ENCODE data around the gene PLA2G4A. TPM values are rescaled to one million over a fixed set of nuclear protein-coding genes. Genes with fewer than 3 reads are reported as not detected.
"Not testable (repeated sequence)": the region's sequence is repeated elsewhere in the genome, so short reads cannot be mapped to it uniquely, and the experiment has no call there.

Gene PLA2G4A
- total RNA-seq, 1 donor from 2014 or later = 0.63 TPM

DNA sequence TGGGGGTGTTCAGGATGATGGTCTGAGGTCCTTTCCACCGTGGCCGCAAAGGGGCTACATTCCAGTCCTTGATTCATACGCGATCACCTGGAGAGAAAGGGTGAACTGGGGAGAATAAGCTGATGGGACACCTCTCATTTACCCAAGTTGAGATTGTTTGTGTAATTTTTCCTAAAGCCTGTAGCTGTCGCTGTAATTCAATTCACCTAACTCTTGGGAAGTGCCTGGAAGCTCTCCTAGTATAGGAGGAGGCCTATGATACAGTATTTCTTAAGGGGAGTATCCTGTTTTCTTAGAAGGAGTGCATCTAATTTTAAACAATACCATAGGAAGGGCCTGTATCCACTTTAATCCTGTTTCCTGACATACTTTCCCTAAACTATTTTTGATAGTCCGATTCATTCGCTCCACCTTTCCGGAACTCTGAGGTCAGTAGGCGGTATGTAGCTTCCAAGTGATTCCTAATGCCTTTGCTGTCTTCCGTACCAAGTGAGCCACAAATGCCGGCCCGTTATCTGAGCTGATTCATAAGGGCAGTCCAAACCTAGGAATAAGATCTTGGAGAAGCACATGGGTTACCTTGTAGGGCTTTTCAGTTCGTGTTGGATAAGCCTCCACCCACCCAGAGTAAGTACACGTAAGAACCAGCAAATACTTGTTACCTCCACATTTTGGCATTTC lies 88.5 kb downstream of the PLA2G4A start:
- DNase-seq (ENCODE audit: low spot score); ATAC-seq: not testable (repeated sequence)

DNA sequence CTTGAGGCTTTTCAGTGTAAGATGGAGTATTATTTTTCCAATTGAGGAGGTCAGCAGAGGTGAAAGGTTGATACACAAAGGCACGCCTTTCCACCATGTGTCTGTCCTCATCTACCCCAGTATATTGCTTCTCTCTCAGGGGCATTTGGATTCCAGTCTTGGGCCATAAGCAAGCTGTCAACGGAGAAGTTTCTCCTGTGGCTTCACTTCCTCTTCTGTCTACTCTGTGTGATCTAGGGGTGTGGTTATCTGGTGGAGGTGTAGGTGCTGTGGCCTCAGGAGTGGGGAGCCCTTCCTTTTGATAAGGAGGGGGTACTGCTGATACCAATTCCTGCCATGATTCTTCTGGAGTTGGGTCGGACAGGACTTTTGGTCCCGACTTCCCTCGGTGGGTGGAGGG lies 92.6 kb downstream of the PLA2G4A start:
- not testable (repeated sequence) for DNase-seq (ENCODE audit: low spot score); ATAC-seq

DNA sequence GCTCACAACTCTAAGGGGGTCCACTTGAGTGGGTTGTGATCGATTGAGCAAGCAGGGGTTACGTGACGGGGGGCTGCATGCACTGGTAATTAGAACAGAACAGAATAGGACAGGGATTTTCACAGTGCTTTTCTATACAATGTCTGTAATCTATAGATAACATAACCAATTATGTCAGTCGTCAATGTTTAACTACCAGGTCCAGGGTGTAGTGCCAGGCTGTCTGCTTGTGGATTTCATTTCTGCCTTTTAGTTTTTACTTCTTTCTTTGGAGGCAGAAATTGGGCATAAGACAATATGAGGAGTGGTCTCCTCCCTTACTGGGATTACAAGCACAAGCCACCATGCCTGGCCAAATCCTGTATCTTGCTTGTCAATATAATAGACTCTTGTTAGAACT lies 94.1 kb downstream of the PLA2G4A start:
- not testable (repeated sequence) for DNase-seq (ENCODE audit: low spot score); ATAC-seq

DNA sequence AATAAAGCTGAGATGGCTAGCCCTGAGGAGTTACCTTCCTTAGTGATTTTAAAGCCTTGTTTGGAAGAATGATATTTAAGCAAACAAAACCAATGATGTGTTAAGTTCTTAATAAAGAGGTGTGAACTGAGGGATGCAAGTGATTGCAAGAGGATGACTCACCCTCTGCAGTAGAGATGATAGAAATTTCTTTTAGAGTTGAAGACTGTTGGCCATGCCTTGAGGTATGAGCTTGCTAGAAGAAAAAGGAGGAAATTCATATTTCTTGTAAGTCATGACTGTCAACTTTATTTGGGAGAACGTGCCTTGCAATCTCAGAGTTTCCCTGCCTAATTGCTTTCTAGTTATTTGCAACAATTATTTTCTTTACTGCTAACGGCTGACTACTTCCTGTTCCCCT lies 94.7 kb downstream of the PLA2G4A start:
- no peak for DNase-seq (ENCODE audit: low spot score)
- ATAC-seq = no peak

DNA sequence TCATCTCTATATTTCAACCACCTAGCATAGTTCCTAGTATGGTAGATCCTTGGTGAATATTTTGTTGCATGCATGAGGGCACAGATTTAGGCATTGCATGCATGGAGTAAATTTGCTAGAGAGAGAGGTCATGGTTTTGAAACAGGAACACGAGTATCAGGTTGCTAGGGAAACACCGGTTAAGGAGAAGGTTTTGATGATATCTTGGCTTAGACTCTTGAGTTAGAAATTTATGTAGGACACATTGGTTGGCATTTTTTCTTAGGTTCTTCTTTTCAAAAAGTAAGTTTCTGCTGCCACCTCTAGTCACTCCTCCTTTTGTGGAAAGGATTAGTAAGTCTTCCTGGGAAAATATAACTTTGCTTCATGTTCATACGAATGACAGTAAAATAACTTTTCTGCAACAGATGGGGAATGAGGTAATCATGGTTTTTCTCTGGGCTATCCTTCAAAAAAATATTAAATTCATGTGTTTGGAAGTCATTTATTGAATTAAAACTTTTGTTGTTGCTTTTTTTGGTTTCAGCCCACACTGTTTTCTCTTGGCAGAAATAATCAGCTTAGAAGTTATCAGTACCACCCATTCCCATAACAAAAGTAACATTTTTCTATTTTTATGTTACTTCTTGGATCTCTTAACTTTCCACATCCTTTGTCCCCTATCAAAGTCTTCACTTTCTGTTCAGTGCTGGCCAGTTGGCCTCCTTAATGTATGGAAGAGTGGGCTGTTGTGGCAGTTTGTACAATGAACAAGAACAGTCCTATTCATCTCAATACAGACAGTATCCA lies 97.3 kb downstream of the PLA2G4A start:
- no peak for ATAC-seq
- DNase-seq (ENCODE audit: low spot score) = no peak

DNA sequence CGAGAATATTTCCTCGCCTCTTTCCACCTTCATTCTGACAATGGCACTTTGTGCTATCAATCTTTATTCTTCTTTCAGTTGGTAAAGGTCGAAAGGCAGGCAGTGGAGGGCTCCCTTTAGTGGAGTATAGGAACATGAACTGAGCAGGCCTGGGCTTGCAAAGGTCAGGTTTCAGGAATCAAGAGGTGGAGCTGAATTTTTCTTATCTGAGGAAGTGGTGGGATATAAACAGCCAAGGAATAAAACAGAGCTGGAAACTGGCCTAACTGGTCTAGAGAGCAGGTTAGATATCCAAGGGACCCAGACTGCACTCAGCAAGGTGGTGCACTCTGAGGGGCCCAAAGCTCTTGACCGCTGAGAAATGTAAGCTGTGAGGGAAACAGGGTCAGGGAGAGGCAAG lies 99.1 kb downstream of the PLA2G4A start:
- ATAC-seq (no peak), DNase-seq (ENCODE audit: low spot score) (no peak)

GRCh38 chr1:186930238-186930637 lies 101.5 kb downstream of the PLA2G4A start:
- DNase-seq (ENCODE audit: low spot score) (no peak), ATAC-seq (no peak)

GRCh38 chr1:186937016-186937670 lies 108.4 kb downstream of the PLA2G4A start:
- no peak for ATAC-seq
- DNase-seq (ENCODE audit: low spot score) = no peak

GRCh38 chr1:186943891-186944686 lies 115.3 kb downstream of the PLA2G4A start:
- no peak for DNase-seq (ENCODE audit: low spot score)
- no peak for ATAC-seq

DNA sequence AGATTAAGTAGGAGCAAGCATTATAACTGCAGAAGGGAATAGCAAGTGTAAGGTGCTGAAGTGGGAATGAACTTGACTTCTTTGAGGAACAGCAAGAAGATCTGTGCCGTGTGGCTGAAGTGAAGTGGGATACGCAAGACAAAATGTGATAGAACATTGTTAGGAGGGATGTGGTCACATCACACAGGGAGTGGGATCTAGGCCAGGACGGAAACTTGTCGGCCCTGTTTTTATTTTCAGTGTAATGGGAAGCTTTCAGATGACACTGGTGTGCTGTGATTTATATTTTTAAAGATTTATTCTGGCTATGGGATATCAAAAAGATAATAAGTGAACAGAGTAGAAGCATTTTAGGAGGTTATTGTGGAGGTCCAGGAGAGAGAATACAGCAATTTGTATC lies 116.4 kb downstream of the PLA2G4A start:
- DNase-seq (ENCODE audit: low spot score) (no peak), ATAC-seq (no peak)

DNA sequence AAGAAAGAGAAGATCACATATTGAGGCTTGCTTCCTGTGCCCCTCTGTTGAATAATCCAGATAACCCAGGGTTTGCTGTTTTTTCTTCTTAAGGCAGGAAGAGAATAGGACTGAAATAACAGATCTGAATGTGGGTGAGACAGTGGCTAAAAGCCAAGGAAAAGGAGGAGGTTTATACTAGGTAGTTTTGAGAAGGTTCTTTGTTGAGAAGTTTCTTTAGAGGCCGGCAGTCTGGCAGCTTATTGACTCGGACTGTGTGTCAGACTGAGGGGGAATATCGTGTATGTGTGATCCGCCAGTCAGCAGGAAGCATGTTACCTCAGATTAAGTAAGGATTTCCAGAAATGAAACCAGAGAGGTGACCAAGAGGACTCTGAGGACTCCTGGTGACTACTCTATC lies 119.8 kb downstream of the PLA2G4A start:
- DNase-seq (ENCODE audit: low spot score) (no peak), ATAC-seq (no peak)

DNA sequence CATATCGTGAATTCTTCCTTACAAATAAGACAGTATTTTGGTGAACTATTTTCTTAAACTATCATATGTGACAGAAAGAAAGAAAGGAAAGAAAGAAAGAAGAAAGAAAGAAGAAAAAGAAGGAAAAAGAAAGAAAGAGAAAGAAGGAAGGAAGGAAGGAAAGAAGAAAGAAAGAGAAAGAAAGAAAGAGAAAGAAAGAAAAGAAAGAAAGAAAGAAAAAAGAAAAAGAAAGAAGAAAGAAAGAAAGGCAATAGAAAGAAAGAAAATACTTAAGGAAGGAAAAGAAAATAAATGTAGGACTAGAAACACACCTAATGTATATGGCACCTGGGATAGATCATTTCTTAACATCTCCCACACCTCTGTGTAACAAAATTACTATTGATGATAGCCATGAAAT lies 120.4 kb downstream of the PLA2G4A start:
- ATAC-seq (no peak), DNase-seq (ENCODE audit: low spot score) (no peak)

DNA sequence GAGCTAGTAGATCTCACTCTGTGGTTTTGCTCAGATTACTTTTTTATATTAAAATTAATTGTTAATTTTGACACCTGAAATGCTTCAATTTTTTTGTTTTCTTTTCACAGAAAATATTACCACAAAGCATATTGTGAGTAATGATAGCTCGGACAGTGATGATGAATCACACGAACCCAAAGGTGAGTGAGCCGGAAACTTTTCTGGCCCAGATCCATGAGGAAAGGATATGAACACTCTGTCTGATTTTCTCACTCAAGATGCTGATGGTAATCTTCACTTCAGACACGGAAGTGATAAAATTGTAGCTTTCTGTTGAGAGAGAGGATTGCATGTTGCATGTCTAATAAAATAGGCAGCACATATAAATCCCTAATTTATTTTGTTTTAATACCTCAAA lies 121.8 kb downstream of the PLA2G4A start:
- no peak for DNase-seq (ENCODE audit: low spot score)

DNA sequence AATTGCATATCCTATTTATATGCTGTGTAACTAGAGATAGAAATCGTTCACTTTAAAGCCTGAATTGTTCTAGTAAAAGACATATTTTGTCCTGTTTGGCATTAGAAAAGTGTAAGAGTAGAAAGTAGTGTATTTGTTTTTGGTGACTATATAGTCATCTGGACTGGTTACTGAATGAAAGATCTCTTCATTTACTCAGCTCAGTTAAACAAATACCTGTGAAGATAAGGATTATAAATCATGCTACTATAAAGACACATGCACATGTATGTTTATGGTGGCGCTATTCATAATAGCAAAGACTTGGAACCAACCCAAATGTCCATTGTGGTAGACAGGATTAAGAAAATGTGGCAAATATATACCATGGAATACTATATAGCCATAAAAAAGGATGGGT lies 125.1 kb downstream of the PLA2G4A start:
- DNase-seq (ENCODE audit: low spot score) (no peak), ATAC-seq (no peak)

More for the DNA sequence above, 121.8 kb downstream of the PLA2G4A start:
- no peak for ATAC-seq

GRCh38 chr1:186957314-186957713 lies 128.6 kb downstream of the PLA2G4A start:
- ATAC-seq = no peak

GRCh38 chr1:186958520-186958919 lies 129.8 kb downstream of the PLA2G4A start:
- ATAC-seq (no peak), DNase-seq (ENCODE audit: low spot score) (no peak)

More at GRCh38 chr1:186957314-186957713, 128.6 kb downstream of the PLA2G4A start:
- no peak for DNase-seq (ENCODE audit: low spot score)

- no peak for DNase-seq (ENCODE audit: low spot score)
- no peak for ATAC-seq
Measured at GRCh38 chr1:186960861-186961260, 132.1 kb downstream of the PLA2G4A start.

- DNase-seq (ENCODE audit: low spot score) (no peak), ATAC-seq (no peak)
Measured at GRCh38 chr1:186965847-186966246, 137.1 kb downstream of the PLA2G4A start.

DNA sequence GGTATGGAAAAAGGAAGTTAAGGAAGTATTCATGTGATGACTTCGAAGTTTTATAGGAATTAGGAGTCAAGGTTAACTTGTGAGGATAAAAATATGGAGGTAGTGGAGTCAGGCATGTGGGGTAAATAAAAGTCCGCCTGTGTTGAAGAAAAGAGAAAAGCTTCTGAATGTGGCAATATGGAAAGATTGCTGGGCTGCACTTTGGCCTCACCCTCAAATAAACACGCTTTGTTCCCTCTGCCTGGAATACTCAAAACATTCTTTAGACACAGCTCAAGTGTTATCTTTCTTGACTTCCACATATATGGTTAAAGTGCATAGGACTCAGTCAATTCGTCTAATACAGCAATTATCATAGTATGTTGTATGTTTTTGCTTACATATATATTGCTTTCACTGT lies 137.7 kb downstream of the PLA2G4A start:
- DNase-seq (ENCODE audit: low spot score) (no peak), ATAC-seq (no peak)

DNA sequence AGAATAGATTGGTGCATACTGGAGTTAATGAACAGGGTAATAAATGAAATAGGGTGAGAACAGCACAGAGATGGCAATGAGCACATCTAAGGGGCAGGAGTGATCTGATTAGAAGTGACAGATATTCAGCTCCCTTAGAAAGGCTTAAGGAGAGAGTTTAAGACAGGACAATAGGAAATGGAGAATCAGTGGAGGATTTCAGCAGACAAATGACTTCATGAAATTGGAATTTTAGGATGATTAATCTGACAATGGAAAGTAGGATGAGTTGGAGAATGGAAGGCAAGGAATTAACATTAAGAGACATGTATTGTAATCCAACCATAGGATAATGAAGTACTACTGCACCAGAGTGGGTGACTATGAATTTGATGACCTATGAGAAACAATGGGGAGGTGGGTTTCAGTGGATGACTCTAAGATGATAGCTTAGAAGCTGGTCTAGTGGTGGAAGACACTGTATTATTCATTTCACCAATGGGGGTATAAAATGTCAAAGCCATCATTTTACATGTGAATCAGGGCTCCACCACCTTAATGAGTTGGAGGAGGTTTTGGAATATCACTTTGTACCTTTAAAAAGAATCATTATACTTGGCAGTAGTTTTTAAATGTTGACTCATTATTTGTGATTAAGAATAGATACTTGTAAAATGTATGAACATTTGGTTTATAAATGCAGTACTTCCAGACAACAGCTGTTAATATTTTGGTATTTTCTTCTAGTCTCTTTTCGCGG lies 139.1 kb downstream of the PLA2G4A start:
- DNase-seq (ENCODE audit: low spot score) (no peak), ATAC-seq (no peak)
